Natural killer cell treated with Interleukin-12 subunit alpha and Interleukin-12 subunit beta and Interleukin-15 and Interleukin-18, amount 100 ng/mL, for 72 hours (primary cell): ENCODE measurements around the gene CCDC141. TPM values are rescaled to one million over a fixed set of nuclear protein-coding genes. Genes with fewer than 3 reads are reported as not detected.
A peak's percentile ranks its signal among the peaks of the same experiment; 100 is the strongest.
"Not testable (repeated sequence)": the region's sequence is repeated elsewhere in the genome, so short reads cannot be mapped to it uniquely, and the experiment has no call there.

Experiments
- ATAC-seq, 2 donors: fragments of 150-1000 bp; cut with Tn5 transposase in 1 of 2; sonication (Bioruptor Pico), chemical (Tn5 transposase) in 1 of 2; 2 replicates each; pipeline ENCODE4 v1.10.0; 2021
- DNase-seq: peaks from one replicate; pipeline ENCODE4 v3.0.0; 2022; ENCODE audit warnings: low spot score
- H3K27ac Mint-ChIP-seq, 2 donors: 1 replicate in 1 of 2; 2 replicates in 1 of 2; pipeline ENCODE4 v1.8.0; 2022; ENCODE audit warnings: mixed read lengths in 2 of 2, mild to moderate bottlenecking in 1 of 2, moderate library complexity in 1 of 2
- H3K27me3 Mint-ChIP-seq, 2 donors: 1 replicate in 1 of 2; 2 replicates in 1 of 2; pipeline ENCODE4 v1.8.0; 2022; ENCODE audit warnings: mixed read lengths in 2 of 2
- H3K36me3 Mint-ChIP-seq: one replicate; pipeline ENCODE4 v1.8.0; 2022; ENCODE audit warnings: mixed read lengths
- H3K4me1 Mint-ChIP-seq, 2 donors: 1 replicate in 1 of 2; 2 replicates in 1 of 2; pipeline ENCODE4 v1.8.0; 2022; ENCODE audit warnings: low read depth in 2 of 2, mixed read lengths in 2 of 2, mild to moderate bottlenecking in 1 of 2
- H3K4me3 Mint-ChIP-seq: one replicate; pipeline ENCODE4 v1.8.0; 2022; ENCODE audit warnings: mixed read lengths
- H3K9me3 Mint-ChIP-seq: 2 replicates; pipeline ENCODE4 v1.8.0; 2022; ENCODE audit warnings: mixed read lengths
- total RNA-seq, 2 donors: library from RNA; stranded (reverse); gene quantifications; one replicate each; pipeline ENCODE4 v1.2.3, GENCODE V29; 2022

Gene CCDC141, protein sequence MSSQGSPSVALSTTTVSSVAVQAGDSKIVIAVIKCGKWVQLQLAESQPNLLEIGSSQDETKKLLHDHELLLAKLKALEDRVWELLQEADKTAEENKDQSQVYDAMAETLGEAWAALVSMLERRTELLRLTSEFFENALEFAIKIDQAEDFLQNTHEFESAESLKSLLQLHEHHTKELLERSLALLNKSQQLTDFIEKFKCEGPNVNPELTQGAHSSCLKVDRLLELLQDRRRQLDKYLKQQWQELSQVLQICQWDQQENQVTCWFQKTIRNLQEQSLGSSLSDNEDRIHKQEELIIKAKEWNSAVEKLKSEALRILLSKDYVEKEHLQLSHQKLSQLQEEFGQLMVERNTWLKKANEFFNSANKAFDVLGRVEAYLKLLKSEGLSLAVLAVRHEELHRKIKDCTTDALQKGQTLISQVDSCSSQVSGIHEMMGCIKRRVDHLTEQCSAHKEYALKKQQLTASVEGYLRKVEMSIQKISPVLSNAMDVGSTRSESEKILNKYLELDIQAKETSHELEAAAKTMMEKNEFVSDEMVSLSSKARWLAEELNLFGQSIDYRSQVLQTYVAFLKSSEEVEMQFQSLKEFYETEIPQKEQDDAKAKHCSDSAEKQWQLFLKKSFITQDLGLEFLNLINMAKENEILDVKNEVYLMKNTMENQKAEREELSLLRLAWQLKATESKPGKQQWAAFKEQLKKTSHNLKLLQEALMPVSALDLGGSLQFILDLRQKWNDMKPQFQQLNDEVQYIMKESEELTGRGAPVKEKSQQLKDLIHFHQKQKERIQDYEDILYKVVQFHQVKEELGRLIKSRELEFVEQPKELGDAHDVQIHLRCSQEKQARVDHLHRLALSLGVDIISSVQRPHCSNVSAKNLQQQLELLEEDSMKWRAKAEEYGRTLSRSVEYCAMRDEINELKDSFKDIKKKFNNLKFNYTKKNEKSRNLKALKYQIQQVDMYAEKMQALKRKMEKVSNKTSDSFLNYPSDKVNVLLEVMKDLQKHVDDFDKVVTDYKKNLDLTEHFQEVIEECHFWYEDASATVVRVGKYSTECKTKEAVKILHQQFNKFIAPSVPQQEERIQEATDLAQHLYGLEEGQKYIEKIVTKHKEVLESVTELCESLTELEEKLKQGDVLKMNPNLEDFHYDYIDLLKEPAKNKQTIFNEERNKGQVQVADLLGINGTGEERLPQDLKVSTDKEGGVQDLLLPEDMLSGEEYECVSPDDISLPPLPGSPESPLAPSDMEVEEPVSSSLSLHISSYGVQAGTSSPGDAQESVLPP (N-terminal part only)
- 1 to 10 TPM in 1 of 2 donors, under 1 TPM in 1; 0.24 to 1.2 TPM for total RNA-seq

DNA sequence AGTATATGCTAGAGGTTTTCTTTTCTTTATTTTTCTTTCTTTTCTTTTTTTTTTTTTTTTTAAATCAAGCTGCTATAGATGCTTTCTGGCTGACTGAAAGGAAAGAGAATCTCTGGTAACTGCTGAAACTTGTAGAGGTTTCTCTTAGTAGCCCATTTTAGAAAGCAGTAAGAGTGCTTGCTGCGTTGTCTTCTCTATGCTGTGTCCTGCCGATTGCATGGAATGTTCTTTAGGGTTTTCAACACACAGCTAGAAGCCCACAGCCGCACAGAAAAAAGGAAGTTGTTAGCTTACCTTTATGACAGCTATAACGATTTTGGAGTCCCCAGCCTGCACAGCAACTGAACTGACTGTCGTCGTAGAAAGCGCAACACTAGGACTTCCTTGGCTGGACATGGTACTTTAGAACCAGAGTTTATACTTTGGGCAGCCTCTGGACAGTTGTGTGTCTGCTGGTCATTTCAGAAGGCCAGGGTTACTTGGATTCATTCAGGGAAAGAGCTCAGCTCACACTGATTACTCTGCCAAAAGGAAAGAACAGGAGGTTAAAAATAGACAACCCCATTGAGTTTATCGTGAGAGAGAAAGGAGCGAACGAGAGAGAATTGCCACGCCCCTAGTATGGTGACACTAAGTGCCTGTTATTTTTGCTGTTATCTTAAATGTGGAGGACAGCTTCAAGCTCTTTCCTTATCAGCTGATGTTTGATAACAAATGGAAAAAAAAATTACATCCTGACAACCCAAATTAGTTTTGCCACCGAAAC, at the start of gene CCDC141:
Gene CCDC141 (minus strand): TSS at position 592 of the 766 bp plus-strand sequence. CDS start 196 bp downstream, at position 396.
- peaks cover 4 to 9% of the 10 kb centered on the region in 2 donors for H3K4me1 Mint-ChIP-seq
- peaks cover 0 to 2% of the 10 kb centered on the region in 2 donors for H3K27me3 Mint-ChIP-seq
- peak; percentile 38 to 59 for ATAC-seq
- H3K9me3 Mint-ChIP-seq, result no peaks in the 10 kb centered on the region
- peak within 1 kb of the TSS; percentile 77 for H3K4me3 Mint-ChIP-seq
- H3K27ac Mint-ChIP-seq, result peak within 1 kb of the TSS; percentile 21 to 28
- DNase-seq, result no peak
- H3K36me3 Mint-ChIP-seq, result no peaks in the 10 kb centered on the region

DNA sequence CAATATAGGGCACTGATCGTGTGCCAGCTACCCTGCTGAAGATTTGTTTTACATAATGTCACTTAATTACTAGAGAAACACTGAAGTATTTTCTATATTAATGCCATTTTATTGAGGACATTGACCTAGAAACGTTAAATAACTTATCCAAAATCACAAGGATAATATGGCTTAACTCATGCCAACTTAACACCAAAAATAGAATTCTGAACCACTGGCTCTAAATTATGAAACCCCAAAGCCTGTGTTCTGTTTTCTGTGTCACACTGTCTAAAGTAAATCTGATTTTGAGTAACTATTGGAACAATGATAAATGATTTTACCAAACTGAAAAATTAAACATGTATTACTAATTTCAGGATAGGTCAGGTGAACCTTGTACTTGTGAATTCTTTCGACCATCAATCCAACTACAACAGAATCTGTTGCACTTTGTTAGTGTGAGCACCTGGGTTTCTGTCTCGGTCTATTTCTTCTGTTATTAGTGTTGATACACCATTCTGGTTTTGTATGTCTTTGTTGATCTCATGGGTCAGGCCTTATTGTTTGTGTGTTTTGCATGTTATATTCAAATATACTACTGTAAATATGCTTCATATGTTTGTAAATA, 48.2 kb upstream of the CCDC141 start:
- Mint-ChIP-seq H3K27me3 (peaks cover 0 to 5% of the 10 kb centered on the region in 2 donors), H3K27ac (no peak overlapping the region), H3K4me1 (peaks cover 0 to 8% of the 10 kb centered on the region in 2 donors), H3K4me3 (no peak overlapping the region), H3K9me3 (no peaks in the 10 kb centered on the region), H3K36me3 (no peaks in the 10 kb centered on the region)
- no peak for ATAC-seq
- DNase-seq, result no peak

DNA sequence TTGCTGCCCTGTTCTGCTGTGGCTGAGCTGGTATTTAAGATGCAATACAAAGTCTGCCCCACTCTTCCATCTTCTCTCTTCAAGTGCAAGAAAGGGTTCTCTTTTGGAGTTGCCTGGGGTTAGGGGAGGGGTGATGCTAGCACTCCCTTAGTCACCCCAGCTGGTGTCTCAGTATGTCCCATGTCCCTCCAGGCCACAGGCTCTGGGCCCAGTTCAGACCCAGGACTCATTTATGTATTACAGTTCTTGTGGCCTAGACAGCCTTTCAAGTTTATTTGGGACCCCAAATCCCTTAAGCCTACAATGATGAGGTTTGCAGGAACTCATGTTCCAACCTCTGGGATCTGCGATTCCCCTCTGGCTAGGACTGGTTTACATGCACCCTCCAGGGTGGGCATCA, 47.2 kb upstream of the CCDC141 start:
- Mint-ChIP-seq H3K27ac (no peak overlapping the region), H3K4me1 (peaks cover 0 to 8% of the 10 kb centered on the region in 2 donors), H3K36me3 (no peaks in the 10 kb centered on the region), H3K27me3 (peaks cover 0 to 5% of the 10 kb centered on the region in 2 donors), H3K4me3 (no peak overlapping the region), H3K9me3 (no peaks in the 10 kb centered on the region)
- ATAC-seq (no peak), DNase-seq (no peak)

DNA sequence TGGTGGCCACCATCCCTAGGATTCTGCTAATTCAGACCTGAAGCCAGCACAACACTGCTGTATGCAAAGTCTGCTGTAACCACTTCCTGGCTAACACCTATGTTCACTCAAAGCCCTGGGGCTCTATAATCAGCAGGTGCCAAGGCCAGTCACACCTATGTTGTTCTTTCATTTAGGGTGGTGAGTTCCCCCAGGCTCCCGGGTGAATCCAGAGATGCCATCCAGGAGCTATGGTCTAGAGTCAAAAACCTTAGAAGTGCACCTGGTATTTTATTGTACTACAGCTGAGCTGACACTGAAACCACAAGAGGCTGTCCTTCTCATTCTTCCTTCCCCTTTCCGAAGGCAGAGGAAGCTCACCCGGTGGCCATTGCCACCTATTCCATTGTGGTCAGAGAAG, 46.2 kb upstream of the CCDC141 start:
- DNase-seq (no peak), ATAC-seq (peak; percentile 70 to 79)
- Mint-ChIP-seq H3K9me3 (no peaks in the 10 kb centered on the region), H3K4me3 (no peak overlapping the region), H3K27me3 (peaks cover 0 to 5% of the 10 kb centered on the region in 2 donors), H3K27ac (no peak overlapping the region), H3K36me3 (no peaks in the 10 kb centered on the region), H3K4me1 (peaks cover 0 to 8% of the 10 kb centered on the region in 2 donors)

DNA sequence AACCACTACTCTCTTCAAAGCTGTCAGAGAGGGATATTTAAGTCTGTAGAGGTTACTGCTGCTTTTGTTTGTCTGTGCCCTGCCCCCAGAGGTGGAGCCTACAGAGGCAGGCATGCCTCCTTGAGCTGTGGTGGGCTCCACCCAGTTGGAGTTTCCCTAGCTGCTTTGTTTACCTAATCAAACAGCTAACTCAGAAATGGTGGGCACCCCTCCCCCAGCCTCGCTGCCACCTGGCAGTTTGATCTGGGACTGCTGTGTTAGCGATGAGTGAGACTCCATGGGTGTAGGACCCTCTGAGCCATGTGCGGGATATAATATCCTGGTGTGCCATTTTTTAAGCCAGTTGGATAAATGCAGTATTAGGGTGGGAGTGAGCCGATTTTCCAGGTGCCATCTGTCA, 43.0 kb upstream of the CCDC141 start:
- H3K9me3 Mint-ChIP-seq, H3K27ac Mint-ChIP-seq, ATAC-seq, H3K4me1 Mint-ChIP-seq, H3K27me3 Mint-ChIP-seq, H3K36me3 Mint-ChIP-seq, H3K4me3 Mint-ChIP-seq, DNase-seq: not testable (repeated sequence)

DNA sequence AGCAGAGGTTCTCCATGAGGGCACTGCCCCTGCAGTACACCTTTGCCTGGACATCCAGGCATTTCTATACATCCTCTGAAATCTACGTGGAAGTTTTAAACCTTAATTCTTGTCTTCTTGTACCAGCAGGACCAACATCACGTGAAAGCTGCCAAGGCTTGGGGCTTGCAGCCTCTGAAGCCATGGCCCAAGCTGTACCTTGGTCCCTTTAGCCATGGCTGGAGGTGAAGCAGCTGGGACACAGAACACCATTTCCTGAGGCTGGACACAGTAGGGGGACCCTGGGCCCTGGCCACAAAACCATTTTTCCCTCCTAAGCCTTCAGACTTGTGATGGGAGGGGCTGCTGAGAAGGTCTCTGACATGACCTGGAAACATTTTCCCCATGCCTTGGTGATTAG, 32.8 kb upstream of the CCDC141 start:
- Mint-ChIP-seq H3K4me1 (no peaks in the 10 kb centered on the region), H3K27ac (no peak overlapping the region), H3K9me3 (peaks cover 10% of the 10 kb centered on the region), H3K4me3 (no peak overlapping the region), H3K36me3 (no peaks in the 10 kb centered on the region), H3K27me3 (no peaks in the 10 kb centered on the region)
- peak in 1 of 2 donors; percentile 50 for ATAC-seq
- no peak for DNase-seq

DNA sequence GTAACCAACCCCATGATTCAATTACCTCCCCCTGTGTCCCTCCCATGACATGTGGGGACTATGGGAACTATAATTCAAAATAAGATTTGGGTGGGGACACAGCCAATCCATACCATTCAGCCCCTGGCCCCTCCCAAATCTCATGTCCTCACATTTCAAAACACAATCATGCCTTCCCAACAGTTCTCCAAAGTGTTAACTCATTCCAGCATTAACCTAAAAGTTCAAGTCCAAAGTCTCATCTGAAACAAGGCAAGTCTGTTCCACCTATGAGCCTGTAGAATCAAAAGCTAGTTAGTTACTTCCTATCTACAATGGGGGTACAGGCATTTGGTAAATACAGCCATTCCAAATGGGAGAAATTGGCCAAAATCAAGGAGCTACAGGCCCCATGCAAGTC, 32.0 kb upstream of the CCDC141 start:
- Mint-ChIP-seq H3K36me3 (peaks cover 4% of the 10 kb centered on the region), H3K4me3 (no peak overlapping the region), H3K4me1 (no peaks in the 10 kb centered on the region), H3K27ac (no peak overlapping the region), H3K27me3 (no peaks in the 10 kb centered on the region), H3K9me3 (peaks cover 14% of the 10 kb centered on the region)
- DNase-seq (no peak), ATAC-seq (no peak)

DNA sequence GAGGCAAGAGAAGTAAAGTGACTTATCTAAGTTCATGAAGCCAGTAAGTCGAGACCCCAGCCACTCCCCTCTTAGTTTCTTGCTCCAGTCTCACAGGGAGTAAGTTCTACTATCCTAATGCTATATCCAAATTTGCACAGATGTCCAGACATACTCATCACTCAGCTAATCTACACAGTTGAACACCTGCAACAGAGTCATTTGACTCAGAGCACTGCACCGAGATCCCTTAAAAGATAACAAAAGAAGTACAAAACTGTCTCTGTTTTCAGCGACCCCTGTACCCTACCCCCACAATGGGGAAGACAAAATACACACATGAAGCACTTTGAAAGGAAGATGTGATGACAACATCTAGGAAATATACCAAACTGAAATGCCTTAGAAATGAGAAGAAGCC, 22.6 kb upstream of the CCDC141 start:
- Mint-ChIP-seq H3K4me1 (no peaks in the 10 kb centered on the region), H3K9me3 (peaks cover 5% of the 10 kb centered on the region), H3K4me3 (no peak overlapping the region), H3K27ac (no peak overlapping the region), H3K36me3 (peaks cover 9% of the 10 kb centered on the region), H3K27me3 (no peaks in the 10 kb centered on the region)
- no peak for DNase-seq
- ATAC-seq, result no peak

DNA sequence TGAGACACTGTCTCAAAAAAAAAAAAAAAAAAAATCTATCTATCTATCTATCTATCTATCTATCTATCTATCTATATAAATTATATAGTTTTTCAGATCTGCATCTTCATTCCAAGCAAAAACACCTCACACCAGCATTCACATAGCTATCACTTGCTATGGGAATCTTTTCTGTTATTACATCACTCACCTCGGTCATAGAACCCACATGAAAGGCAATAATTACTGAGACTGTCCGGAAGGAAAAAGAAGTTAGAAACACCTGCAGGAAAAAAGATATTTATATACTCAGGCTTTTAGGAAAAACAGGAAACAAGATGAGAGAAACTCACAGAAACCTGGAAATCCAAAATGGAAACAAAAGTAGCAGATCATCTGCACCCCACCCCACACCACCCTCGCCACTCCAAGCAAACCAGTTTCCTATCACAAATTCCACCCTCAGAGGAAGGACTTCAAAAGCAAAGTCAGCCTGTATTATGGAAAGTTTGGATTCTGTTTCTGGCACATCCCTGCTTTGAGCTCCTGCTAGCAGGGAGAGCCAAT, 21.9 kb upstream of the CCDC141 start:
- Mint-ChIP-seq H3K27ac (no peak overlapping the region), H3K36me3 (peaks cover 4% of the 10 kb centered on the region), H3K9me3 (no peaks in the 10 kb centered on the region), H3K4me1 (no peaks in the 10 kb centered on the region), H3K4me3 (no peak overlapping the region), H3K27me3 (no peaks in the 10 kb centered on the region)
- DNase-seq (no peak), ATAC-seq (no peak)

DNA sequence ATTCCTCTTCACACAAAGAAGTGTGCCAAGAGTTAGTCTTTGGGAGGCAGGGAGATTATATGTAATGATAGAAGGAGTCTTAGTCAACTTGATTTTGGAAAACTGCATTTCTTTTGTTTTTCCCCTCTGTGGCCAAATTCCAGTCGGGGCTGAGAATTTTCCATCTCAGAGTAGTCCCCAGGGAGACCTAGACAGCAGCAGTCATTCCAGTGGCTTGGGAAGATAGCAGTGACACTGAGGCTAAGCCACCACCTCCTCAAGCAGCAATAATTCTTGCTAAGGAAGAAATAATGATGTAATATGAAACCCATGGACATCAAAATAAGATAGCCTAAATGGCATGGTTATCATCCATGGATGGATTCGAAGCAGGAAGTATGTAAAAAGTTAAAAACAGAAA, 21.0 kb upstream of the CCDC141 start:
- Mint-ChIP-seq H3K9me3 (no peaks in the 10 kb centered on the region), H3K27ac (no peak overlapping the region), H3K36me3 (peaks cover 2% of the 10 kb centered on the region), H3K27me3 (no peaks in the 10 kb centered on the region), H3K4me1 (no peaks in the 10 kb centered on the region), H3K4me3 (no peak overlapping the region)
- ATAC-seq (no peak), DNase-seq (no peak)

DNA sequence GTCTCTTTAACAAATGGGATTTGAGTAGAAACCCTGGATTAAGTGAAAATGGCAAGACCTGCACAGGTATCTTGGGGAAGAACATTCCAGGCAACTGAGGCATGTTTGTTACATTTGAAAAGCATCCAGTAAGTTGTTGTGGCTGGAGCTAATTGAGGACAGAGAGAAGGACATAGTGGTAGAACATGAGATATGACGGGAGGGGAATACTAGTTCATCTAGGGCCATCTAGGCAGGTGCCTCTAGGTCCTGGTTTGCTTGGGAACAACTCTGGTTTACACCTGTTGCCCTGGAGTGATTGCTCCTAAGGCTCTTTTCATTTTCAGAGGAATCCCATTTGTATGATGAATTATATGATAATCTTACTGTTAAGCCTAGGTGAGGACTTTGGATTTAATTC, 19.7 kb upstream of the CCDC141 start:
- no peak for DNase-seq
- Mint-ChIP-seq H3K4me3 (no peak overlapping the region), H3K27ac (no peak overlapping the region), H3K4me1 (no peaks in the 10 kb centered on the region), H3K36me3 (peaks cover 6% of the 10 kb centered on the region), H3K9me3 (no peaks in the 10 kb centered on the region), H3K27me3 (no peaks in the 10 kb centered on the region)
- ATAC-seq, result no peak

DNA sequence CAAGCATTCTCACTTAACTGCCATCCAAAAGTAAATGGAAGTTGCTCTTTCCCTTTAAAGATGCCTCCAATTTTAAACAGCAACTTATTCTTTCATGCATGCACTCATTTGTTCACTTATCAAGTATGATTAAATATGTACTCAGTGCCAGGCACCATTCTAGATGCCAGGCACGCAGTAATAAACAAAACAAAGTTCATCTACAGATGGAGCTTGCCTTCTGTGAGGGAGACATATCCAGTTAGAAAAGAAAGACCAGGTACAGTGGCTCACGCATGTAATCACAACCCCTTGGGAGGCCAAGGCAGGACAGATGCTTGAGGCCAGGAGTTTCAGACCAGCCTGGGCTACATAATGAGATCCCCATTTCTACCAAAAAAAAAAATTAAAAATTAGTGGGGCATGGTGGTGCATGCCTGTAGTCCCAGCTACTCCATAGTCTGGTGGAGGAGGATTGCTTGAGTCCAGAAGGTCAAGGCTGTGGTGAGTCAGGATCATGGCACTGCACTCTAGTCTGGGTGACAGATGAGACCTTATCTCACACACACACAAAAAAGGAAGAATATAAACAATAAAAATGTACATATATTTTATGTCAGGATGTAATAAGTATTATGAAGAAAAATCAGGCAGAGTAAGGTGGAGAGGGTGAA, 19.2 kb upstream of the CCDC141 start:
- H3K27ac Mint-ChIP-seq, result no peak overlapping the region
- ATAC-seq, result no peak
- no peaks in the 10 kb centered on the region for H3K4me1 Mint-ChIP-seq
- peaks cover 2% of the 10 kb centered on the region for H3K9me3 Mint-ChIP-seq
- peaks cover 6% of the 10 kb centered on the region for H3K36me3 Mint-ChIP-seq
- DNase-seq, result no peak
- H3K27me3 Mint-ChIP-seq, result no peaks in the 10 kb centered on the region
- no peak overlapping the region for H3K4me3 Mint-ChIP-seq
